GM23248 (cell line): Measurements from ENCODE around the gene FCHSD1. TPM values are rescaled to one million over a fixed set of nuclear protein-coding genes. Genes with fewer than 3 reads are reported as not detected.

Source experiments
- DNase-seq: peaks from one replicate; pipeline ENCODE4 v3.0.0-alpha.2; 2015
- H2AFZ ChIP-seq: fragments of 200-600 bp; sonication (generic); 2 replicates; pipeline ENCODE4 v1.6.1; 2016; ENCODE audit warnings: antibody characterized with exemption
- H3F3A ChIP-seq: fragments of 200-600 bp; sonication (generic); 2 replicates; pipeline ENCODE4 v1.6.1; 2016; ENCODE audit warnings: mild to moderate bottlenecking, antibody characterized with exemption, mixed run types; ENCODE audit not compliant: insufficient read depth
- H3K27ac ChIP-seq: fragments of 200-600 bp; sonication (generic); 2 replicates; pipeline ENCODE4 v1.5.1; 2016; ENCODE audit warnings: mild to moderate bottlenecking
- H3K27me3 ChIP-seq: fragments of 200-600 bp; sonication (generic); replicated peaks from 2 replicates; pipeline ENCODE4 v1.6.1; 2016; ENCODE audit warnings: mild to moderate bottlenecking; ENCODE audit not compliant: insufficient read depth
- H3K36me3 ChIP-seq: fragments of 200-600 bp; sonication (generic); 2 replicates; pipeline ENCODE4 v1.6.1; 2016; ENCODE audit warnings: low read depth, mild to moderate bottlenecking
- H3K4me1 ChIP-seq: fragments of 200-600 bp; sonication (generic); 2 replicates; pipeline ENCODE4 v1.6.1; 2016; ENCODE audit warnings: mild to moderate bottlenecking; ENCODE audit not compliant: insufficient read depth
- H3K4me2 ChIP-seq: fragments of 200-600 bp; sonication (generic); one replicate; pipeline ENCODE4 v1.6.1; 2016; ENCODE audit warnings: mild to moderate bottlenecking; ENCODE audit not compliant: unreplicated experiment
- H3K4me3 ChIP-seq: fragments of 200-600 bp; sonication (generic); 2 replicates; pipeline ENCODE4 v1.5.1; 2016; ENCODE audit warnings: mild to moderate bottlenecking
- H3K79me2 ChIP-seq: fragments of 200-600 bp; sonication (generic); 2 replicates; pipeline ENCODE4 v1.6.1; 2016; ENCODE audit warnings: mild to moderate bottlenecking; ENCODE audit not compliant: insufficient read depth
- H3K9ac ChIP-seq: fragments of 200-600 bp; sonication (generic); 2 replicates; pipeline ENCODE4 v1.6.1; 2016; ENCODE audit warnings: mild to moderate bottlenecking
- H3K9me2 ChIP-seq: fragments of 200-600 bp; sonication (generic); 2 replicates; pipeline ENCODE4 v1.6.1; 2016; ENCODE audit warnings: mixed run types, mild to moderate bottlenecking, moderate library complexity; ENCODE audit not compliant: insufficient read depth
- H3K9me3 ChIP-seq: fragments of 200-600 bp; sonication (generic); one replicate; pipeline ENCODE4 v1.6.1; 2017; ENCODE audit warnings: low read depth
- H4K20me1 ChIP-seq: fragments of 200-600 bp; sonication (generic); 2 replicates; pipeline ENCODE4 v1.6.0; 2016; ENCODE audit not compliant: insufficient read depth
- EZH2 ChIP-seq: fragments of 200-600 bp; sonication (generic); IDR thresholded peaks from 2 replicates; pipeline ENCODE4 v1.6.1; 2018; ENCODE audit warnings: antibody characterized with exemption, mild to moderate bottlenecking; ENCODE audit not compliant: insufficient read depth, poor library complexity, severe bottlenecking
- EZH2phosphoT487 ChIP-seq: fragments of 200-600 bp; sonication (generic); IDR thresholded peaks from 2 replicates; pipeline ENCODE4 v1.6.1; 2018; ENCODE audit warnings: antibody characterized with exemption, moderate library complexity, mild to moderate bottlenecking, low read depth; ENCODE audit not compliant: insufficient read depth
- WGBS, 2 experiments: methylation state at CpG; one replicate each; pipeline ENCODE4 v1.1.6; 2015 to 2017; ENCODE audit warnings: low lambda C conversion rate in 2 of 2, low coverage in 1 of 2; ENCODE audit errors: missing lambda C conversion rate in 2 of 2; 5-methylcytosine and 5-hydroxymethylcytosine counted together
- in situ Hi-C: fragments of 300-500 bp; cut with MboI; formaldehyde crosslinking; loops from 2 replicates; pipeline ENCODE4 v1.15.0; 2020
- polyA plus RNA-seq: library from polyadenylated mRNA; unstranded; fragments of >200 nt; fragmentation: Nextera tagmentation; extraction: Ambion mirVana; gene quantifications from 2 replicates; pipeline ENCODE4 v1.2.1, GENCODE V29; 2016
- total RNA-seq: library from RNA; depleted of rRNA; stranded (reverse); fragments of >200 nt; shearing (Covaris generic); gene quantifications from 2 replicates; pipeline ENCODE4 v1.2.3, GENCODE V29; 2014

The FCHSD1 gene
- total and polyA plus RNA-seq, 2 experiments from 2014 or later: 23.8 to 32.0 TPM

DNA sequence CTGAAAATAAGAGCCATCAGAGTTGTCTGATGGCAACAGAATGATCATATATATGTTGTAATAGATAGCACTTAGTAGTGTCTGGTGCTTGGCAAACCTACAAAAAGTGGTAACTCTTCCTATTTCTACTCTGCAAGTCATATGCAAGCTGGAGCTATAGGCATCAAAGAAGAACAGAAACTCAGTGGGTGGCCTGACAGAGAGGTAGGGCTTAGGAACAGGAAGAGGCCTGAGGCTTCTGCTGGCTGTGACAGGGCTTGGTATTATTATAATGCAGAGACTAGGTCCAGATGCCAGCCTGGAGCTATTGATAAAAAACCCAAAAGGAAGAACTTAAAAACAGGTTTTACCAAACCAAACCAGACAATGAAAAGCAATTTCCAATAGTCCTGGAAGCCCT lies 28.0 kb downstream of the FCHSD1 start:
- Histone ChIP-seq H3K36me3 (peaks cover 53% of the 10 kb centered on the region), H3K4me1 (no peaks in the 10 kb centered on the region)

DNA sequence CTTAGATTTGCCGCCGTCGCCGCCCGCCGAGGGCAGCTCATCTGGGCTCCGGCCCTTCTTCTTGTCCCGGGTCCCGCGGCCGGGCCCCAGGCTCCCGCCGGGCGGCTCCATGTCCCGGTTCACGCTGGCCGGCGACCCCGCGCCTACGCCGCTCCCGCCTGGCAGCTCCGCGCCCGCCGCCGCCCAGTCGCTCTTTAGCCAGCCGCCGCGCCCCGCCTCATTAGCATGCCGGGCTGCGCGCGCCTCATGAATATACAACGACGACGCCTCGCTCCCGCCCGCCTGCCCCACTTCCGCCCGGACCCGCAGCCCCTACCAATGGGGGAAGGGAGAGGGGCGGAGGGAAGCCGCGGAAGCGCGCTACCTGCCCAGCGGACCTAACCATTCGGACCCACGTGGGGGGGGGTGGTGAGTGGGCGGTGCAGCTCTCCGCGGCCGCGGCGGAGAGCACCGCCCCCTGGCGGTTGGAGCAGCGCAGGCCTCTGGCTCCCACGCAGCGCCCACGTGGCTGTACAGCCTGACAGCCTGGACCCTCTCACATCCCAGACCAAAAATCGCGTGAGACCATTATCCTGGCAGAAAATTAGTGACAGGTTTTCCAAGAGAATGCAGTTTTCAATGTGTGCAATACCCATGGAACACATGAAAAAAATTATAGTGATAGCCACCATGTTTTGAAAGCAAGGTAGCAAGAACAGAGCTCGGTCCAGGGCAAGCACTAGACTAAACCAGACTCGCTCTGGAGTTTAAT lies 32.2 kb downstream of the FCHSD1 start, which contains the start of gene DIAPH1:
Gene DIAPH1 (minus strand): TSS at position 197 of the 751 bp plus-strand sequence. CDS start 86 bp downstream, at position 111.
- Histone ChIP-seq H4K20me1 (no peaks in the 10 kb centered on the region), H3K9me3 (no peaks in the 10 kb centered on the region), H3K9me2 (no peaks in the 10 kb centered on the region), H3K9ac (peak within 1 kb of the TSS; percentile 83), H3F3A (peaks cover 41% of the 10 kb centered on the region), H3K4me2 (peak within 1 kb of the TSS; percentile 98), H3K4me3 (peak within 1 kb of the TSS; percentile 79), H3K36me3 (peaks cover 24% of the 10 kb centered on the region), H2AFZ (peak within 1 kb of the TSS; percentile 85), H3K27ac (peak within 1 kb of the TSS; percentile 71), H3K4me1 (peaks cover 11% of the 10 kb centered on the region), H3K79me2 (peaks cover 44% of the 10 kb centered on the region), H3K27me3 (no peaks in the 10 kb centered on the region)
- no peak for TF ChIP-seq EZH2phosphoT487
- TF ChIP-seq EZH2: no peak
- WGBS, 2 experiments: 3 to 4% methylated on average over 38 to 47 of the region's 70 CpGs
- in situ Hi-C loops: no loop called here
- peak; percentile 98 for DNase-seq

More for the DNA sequence above, 28.0 kb downstream of the FCHSD1 start:
- Histone ChIP-seq H4K20me1 (no peaks in the 10 kb centered on the region), H3K9me3 (no peaks in the 10 kb centered on the region), H2AFZ (no peak overlapping the region), H3K9ac (no peak overlapping the region), H3F3A (peaks cover 26% of the 10 kb centered on the region), H3K4me2 (no peak overlapping the region), H3K27me3 (no peaks in the 10 kb centered on the region), H3K9me2 (no peaks in the 10 kb centered on the region), H3K27ac (no peak overlapping the region), H3K4me3 (no peak overlapping the region), H3K79me2 (0 out of 2 replicates have a peak, but pooled peaks cover 4% of the 10 kb centered on the region)
- TF ChIP-seq EZH2phosphoT487: no peak
- TF ChIP-seq EZH2: no peak
- in situ Hi-C loops: no loop called here
- no peak for DNase-seq

DNA sequence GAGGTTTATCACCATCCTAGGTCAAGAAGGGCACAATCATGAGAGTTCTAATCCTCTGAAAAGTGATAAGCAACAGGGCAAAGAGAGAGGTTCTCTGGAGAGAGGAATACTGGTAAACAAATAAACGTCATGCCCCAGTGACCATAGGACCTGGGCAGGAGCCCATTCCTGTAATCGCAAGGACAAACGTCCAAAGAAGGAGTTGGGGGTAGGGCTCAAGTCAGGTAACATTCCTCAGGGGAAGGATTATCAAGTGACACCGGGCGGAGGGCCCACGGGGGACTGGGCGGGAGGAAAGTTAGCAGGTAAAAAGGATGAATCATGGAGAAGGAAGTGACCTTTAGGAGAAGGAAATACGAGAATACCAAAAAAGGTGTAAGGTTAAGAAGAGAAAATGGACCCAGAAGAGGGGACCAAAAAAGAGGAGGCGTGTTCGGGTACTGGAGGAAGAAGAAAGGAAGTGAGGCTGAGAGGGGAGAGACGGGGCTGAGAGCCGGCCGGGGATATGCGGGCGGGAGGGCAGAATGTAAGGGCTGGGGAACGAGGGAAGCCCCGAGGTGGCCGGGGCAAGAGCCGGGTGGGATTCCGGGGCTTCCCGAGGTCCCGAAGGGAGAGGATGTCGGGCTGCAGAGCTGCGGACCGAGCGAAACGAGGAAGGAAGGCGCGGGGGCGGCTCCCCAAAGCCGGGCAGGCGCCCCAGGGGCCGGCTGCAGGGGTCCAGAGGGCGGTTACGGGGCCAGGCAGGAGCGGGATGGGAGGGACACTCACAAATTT lies 33.0 kb downstream of the FCHSD1 start:
- Histone ChIP-seq H3K79me2 (peaks cover 52% of the 10 kb centered on the region), H3K4me3 (peak overlapping the region; percentile 79), H3K36me3 (peaks cover 16% of the 10 kb centered on the region)

DNA sequence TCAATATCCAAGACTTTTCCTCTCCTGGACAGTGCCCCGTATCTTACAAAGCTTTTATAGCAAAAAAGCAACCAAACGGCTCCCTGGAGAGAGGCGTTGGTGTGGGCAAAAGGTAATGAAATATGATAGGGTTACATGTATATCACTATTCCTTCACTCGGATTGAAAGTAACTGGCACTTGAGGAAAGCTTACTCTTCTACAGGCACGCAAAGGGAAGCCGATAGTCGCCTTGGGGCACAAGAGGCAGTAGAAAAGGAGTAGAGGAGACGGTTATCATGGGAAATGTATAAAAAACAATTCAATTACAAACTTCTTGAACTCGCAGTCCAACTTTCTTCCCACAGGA lies 33.6 kb downstream of the FCHSD1 start:
- Histone ChIP-seq H3K9me3 (no peaks in the 10 kb centered on the region), H3K9ac (peak overlapping the region; percentile 83), H3K36me3 (peaks cover 11% of the 10 kb centered on the region), H3F3A (peaks cover 41% of the 10 kb centered on the region), H2AFZ (peak overlapping the region; percentile 85), H3K27me3 (no peaks in the 10 kb centered on the region), H3K4me1 (peaks cover 11% of the 10 kb centered on the region), H4K20me1 (no peaks in the 10 kb centered on the region), H3K4me3 (peak overlapping the region; percentile 79), H3K79me2 (peaks cover 58% of the 10 kb centered on the region), H3K4me2 (peak overlapping the region; percentile 98), H3K9me2 (no peaks in the 10 kb centered on the region), H3K27ac (peak overlapping the region; percentile 71)
- no peak for TF ChIP-seq EZH2
- no peak for TF ChIP-seq EZH2phosphoT487
- peak; percentile 56 for DNase-seq
- in situ Hi-C loops: no loop called here
- WGBS, 2 experiments: 1% methylated on average over 9 of the region's 9 CpGs

More for the DNA sequence above, 33.0 kb downstream of the FCHSD1 start:
- in situ Hi-C loops: no loop called here
- Histone ChIP-seq H3K27me3 (no peaks in the 10 kb centered on the region), H3F3A (peaks cover 41% of the 10 kb centered on the region), H4K20me1 (no peaks in the 10 kb centered on the region), H3K9me3 (no peaks in the 10 kb centered on the region), H3K9ac (peak overlapping the region; percentile 83), H3K27ac (peak overlapping the region; percentile 71), H2AFZ (peak overlapping the region; percentile 85), H3K4me1 (peaks cover 11% of the 10 kb centered on the region), H3K9me2 (no peaks in the 10 kb centered on the region), H3K4me2 (peak overlapping the region; percentile 98)
- peak; percentile 65 for DNase-seq
- 2% methylated on average over 29 to 36 of the region's 36 CpGs for WGBS, 2 experiments
- TF ChIP-seq EZH2 (no peak), EZH2phosphoT487 (no peak)
